ENCODE data around the gene SCUBE1. TPM values are rescaled to one million over a fixed set of nuclear protein-coding genes. Genes with fewer than 3 reads are reported as not detected.

The SCUBE1 gene
- total RNA-seq, 1 donor from 2014 or later: 42.8 TPM

GRCh38 chr22:43208703-43209522 is 134.3 kb downstream of the SCUBE1 start:
- Mint-ChIP-seq H3K4me3 (no peak overlapping the region), H3K9me3 (no peaks in the 10 kb centered on the region), H3K36me3 (no peaks in the 10 kb centered on the region), H3K27me3 (no peaks in the 10 kb centered on the region), H3K4me1 (ENCODE audit: unreplicated experiment) (peaks cover 8% of the 10 kb centered on the region), H3K27ac (no peak overlapping the region)
- no peak for DNase-seq (ENCODE audit: extremely low spot score, unreplicated experiment)
- no peak for TF ChIP-seq CTCF (conservative IDR thresholded peaks at IDR 0.05)

- Mint-ChIP-seq H3K4me3 (no peak overlapping the region), H3K27ac (no peak overlapping the region), H3K4me1 (ENCODE audit: unreplicated experiment) (no peaks in the 10 kb centered on the region), H3K36me3 (no peaks in the 10 kb centered on the region), H3K9me3 (no peaks in the 10 kb centered on the region), H3K27me3 (no peaks in the 10 kb centered on the region)
- no peak for TF ChIP-seq CTCF (conservative IDR thresholded peaks at IDR 0.05)
- no peak for DNase-seq (ENCODE audit: extremely low spot score, unreplicated experiment)
These were observed 135.1 kb downstream of the SCUBE1 start for GRCh38 chr22:43207849-43208702.

- H3K9me3 Mint-ChIP-seq: no peaks in the 10 kb centered on the region
- H3K27me3 Mint-ChIP-seq: no peaks in the 10 kb centered on the region
- no peaks in the 10 kb centered on the region for H3K4me1 Mint-ChIP-seq (ENCODE audit: unreplicated experiment)
- H3K27ac Mint-ChIP-seq: no peak overlapping the region
- no peak for TF ChIP-seq CTCF (conservative IDR thresholded peaks at IDR 0.05)
- DNase-seq (ENCODE audit: extremely low spot score, unreplicated experiment): no peak
- H3K36me3 Mint-ChIP-seq: no peaks in the 10 kb centered on the region
- no peak overlapping the region for H3K4me3 Mint-ChIP-seq
These were observed 135.8 kb downstream of the SCUBE1 start for GRCh38 chr22:43207386-43207785.

- Mint-ChIP-seq H3K4me1 (ENCODE audit: unreplicated experiment) (no peaks in the 10 kb centered on the region), H3K4me3 (no peak overlapping the region), H3K27me3 (no peaks in the 10 kb centered on the region), H3K27ac (no peak overlapping the region), H3K36me3 (no peaks in the 10 kb centered on the region), H3K9me3 (no peaks in the 10 kb centered on the region)
- TF ChIP-seq CTCF (conservative IDR thresholded peaks at IDR 0.05): no peak
- no peak for DNase-seq (ENCODE audit: extremely low spot score, unreplicated experiment)
These were observed 136.5 kb downstream of the SCUBE1 start for GRCh38 chr22:43206509-43207161.

- H3K4me3 Mint-ChIP-seq: no peak overlapping the region
- H3K27ac Mint-ChIP-seq: no peak overlapping the region
- no peaks in the 10 kb centered on the region for H3K9me3 Mint-ChIP-seq
These were observed 137.2 kb downstream of the SCUBE1 start for GRCh38 chr22:43205748-43206508.

More at GRCh38 chr22:43205748-43206508, 137.2 kb downstream of the SCUBE1 start:
- no peak for DNase-seq (ENCODE audit: extremely low spot score, unreplicated experiment)
- no peaks in the 10 kb centered on the region for H3K36me3 Mint-ChIP-seq
- TF ChIP-seq CTCF (conservative IDR thresholded peaks at IDR 0.05): no peak
- H3K27me3 Mint-ChIP-seq: no peaks in the 10 kb centered on the region
- H3K4me1 Mint-ChIP-seq (ENCODE audit: unreplicated experiment): no peaks in the 10 kb centered on the region
